ENCODE data around the gene ITPR2. TPM values are rescaled to one million over a fixed set of nuclear protein-coding genes. Genes with fewer than 3 reads are reported as not detected.

ITPR2 gene
- total RNA-seq, 1 donor from 2014 or later = 48.1 TPM

DNA sequence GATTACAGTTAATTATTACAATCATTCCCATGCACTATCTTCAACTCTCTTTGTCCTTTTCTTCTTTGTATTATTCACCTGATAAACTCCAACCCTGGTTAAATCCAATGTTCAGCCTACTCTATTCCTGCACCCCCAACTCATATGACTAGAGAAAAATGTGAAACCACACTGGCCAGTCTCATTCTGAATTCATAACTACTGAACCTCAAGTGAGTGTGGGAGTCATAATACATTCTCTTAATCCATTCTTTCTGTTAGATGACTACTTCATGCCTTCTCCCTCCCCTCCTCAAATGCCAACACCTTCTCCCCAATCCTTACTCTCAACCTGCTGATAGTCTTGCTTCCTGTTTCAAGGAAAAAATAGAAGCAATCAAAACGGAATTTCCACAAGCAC is 22.3 kb upstream of the ITPR2 start:
- Histone ChIP-seq H3K27ac (no peak overlapping the region), H3K4me3 (no peak overlapping the region), H3K27me3 (no peaks in the 10 kb centered on the region), H3K36me3 (no peaks in the 10 kb centered on the region), H3K9me3 (no peaks in the 10 kb centered on the region), H3K4me1 (no peaks in the 10 kb centered on the region)
- TF ChIP-seq POLR2A (IDR thresholded peaks at IDR 0.05) (no peak), POLR2AphosphoS5 (IDR thresholded peaks at IDR 0.05; ENCODE audit: insufficient read depth in 1 of 2, low read depth in 1 of 2) (no peak)
- TF ChIP-seq, protein P1, sequence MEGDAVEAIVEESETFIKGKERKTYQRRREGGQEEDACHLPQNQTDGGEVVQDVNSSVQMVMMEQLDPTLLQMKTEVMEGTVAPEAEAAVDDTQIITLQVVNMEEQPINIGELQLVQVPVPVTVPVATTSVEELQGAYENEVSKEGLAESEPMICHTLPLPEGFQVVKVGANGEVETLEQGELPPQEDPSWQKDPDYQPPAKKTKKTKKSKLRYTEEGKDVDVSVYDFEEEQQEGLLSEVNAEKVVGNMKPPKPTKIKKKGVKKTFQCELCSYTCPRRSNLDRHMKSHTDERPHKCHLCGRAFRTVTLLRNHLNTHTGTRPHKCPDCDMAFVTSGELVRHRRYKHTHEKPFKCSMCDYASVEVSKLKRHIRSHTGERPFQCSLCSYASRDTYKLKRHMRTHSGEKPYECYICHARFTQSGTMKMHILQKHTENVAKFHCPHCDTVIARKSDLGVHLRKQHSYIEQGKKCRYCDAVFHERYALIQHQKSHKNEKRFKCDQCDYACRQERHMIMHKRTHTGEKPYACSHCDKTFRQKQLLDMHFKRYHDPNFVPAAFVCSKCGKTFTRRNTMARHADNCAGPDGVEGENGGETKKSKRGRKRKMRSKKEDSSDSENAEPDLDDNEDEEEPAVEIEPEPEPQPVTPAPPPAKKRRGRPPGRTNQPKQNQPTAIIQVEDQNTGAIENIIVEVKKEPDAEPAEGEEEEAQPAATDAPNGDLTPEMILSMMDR (IDR thresholded peaks at IDR 0.05) = no peak
- no peak for DNase-seq (ENCODE audit: extremely low spot score in 2 of 2)
- intact Hi-C loops (cut with DNase I) = no loop called here

DNA sequence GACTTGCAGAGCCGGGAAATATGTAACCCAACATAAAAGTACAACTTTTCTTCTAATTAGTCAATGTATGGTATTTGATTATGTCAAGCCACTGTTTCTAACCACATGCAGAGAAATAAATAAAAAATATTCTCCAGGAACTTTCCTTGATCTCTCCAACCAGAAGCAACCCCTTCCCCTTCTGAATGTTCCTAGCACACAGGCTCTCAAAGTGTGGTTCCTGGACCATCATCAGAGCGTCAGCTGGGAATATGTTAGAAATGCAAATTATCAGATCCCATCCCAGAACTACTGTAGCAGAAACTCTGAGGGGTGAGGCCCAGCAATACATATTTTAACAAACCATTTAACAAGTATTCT is 21.0 kb upstream of the ITPR2 start:
- TF ChIP-seq POLR2AphosphoS5 (IDR thresholded peaks at IDR 0.05; ENCODE audit: insufficient read depth in 1 of 2, low read depth in 1 of 2) (no peak), POLR2A (IDR thresholded peaks at IDR 0.05) (no peak)
- TF ChIP-seq, protein P1 (IDR thresholded peaks at IDR 0.05) = no peak
- Histone ChIP-seq H3K27ac (no peak overlapping the region), H3K36me3 (no peaks in the 10 kb centered on the region), H3K9me3 (no peaks in the 10 kb centered on the region), H3K27me3 (no peaks in the 10 kb centered on the region), H3K4me3 (no peak overlapping the region), H3K4me1 (no peaks in the 10 kb centered on the region)
- DNase-seq (ENCODE audit: extremely low spot score in 2 of 2) = no peak
- intact Hi-C loops (cut with DNase I) = no loop called here

DNA sequence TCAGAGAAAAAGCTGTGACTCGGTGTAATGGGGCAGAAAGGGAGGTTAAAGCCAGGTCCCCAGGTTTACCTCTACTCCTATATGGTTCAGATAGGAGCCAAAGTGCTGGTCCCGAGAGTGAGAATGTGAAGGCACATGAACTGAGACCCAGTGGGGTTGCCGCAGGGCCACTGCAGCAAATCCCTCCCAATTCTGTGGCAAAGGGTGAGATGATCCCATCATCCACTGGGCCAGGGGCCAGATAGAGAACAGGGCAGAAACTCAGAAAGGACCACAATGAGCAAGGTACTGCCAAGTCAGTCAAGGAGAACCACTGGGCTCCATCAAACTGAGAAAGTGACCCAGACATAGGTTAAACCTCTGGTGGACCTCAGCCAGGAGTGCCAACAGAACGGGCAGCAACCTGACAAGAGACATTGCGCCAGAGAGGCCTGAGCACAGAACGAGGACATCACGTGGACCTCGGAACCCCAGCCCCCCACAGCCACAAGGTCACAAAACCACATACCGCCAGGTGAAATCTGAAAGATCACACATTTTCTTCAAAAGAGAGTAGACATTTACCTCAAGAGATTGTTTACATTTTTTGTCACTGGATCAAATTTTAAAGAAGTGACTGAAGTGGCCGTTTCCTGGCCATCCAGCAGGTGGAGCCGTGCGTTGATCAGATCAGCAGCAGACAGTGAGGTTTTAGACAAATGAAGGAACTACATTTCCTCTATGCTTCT is 20.5 kb upstream of the ITPR2 start:
- DNase-seq (ENCODE audit: extremely low spot score in 2 of 2) = no peak
- TF ChIP-seq POLR2A (IDR thresholded peaks at IDR 0.05) = no peak
- TF ChIP-seq POLR2AphosphoS5 (IDR thresholded peaks at IDR 0.05; ENCODE audit: insufficient read depth in 1 of 2, low read depth in 1 of 2) = peak in 1 of 2 donors; percentile 44
- TF ChIP-seq, protein P1 (IDR thresholded peaks at IDR 0.05) = peak; percentile 75 to 93 (median 87)
- H3K4me3 ChIP-seq = no peak overlapping the region
- no peaks in the 10 kb centered on the region for H3K4me1 ChIP-seq
- H3K27ac ChIP-seq = no peak overlapping the region
- H3K27me3 ChIP-seq = no peaks in the 10 kb centered on the region
- intact Hi-C loops (cut with DNase I) = loop anchor here (2.0 kb wide), 1 partner anchor 19 kb away; no protein-coding TSS in a partner anchor
- no peaks in the 10 kb centered on the region for H3K36me3 ChIP-seq
- H3K9me3 ChIP-seq = no peaks in the 10 kb centered on the region

DNA sequence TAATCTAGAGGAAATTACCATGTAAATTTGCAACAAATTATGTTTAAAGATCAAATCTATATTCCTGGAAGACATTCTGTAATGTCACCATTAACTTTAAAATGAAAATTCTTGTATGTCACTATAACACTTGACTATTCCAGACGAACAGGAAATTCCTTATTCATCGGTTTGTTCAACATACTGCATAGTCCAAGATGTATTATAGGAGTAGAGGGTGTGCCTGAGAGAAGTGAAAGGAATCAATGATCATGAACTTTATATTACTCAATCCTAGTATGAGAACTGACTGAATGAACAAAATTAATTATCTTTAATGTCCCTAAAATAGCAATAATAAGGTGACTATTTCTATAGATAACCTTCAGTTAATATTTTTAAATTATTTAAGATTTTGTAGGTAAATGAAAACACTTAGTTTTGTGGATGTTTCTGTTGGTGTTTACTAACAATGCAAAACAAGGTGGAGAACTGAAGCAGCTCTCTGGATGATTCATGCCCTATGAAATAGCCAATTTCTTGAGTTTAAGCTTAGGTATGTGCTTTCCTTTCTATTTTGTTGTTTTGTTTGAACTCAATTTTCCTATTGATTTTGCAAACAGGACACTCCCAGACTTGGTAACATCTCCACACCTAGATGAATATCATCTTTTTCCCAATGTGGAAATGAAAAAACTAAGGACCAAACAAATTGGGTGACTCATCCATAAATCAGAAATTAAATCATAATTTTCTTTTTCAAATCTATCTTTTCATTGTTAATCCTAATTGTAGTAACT is 18.2 kb upstream of the ITPR2 start:
- DNase-seq (ENCODE audit: extremely low spot score in 2 of 2) = no peak
- TF ChIP-seq POLR2A (IDR thresholded peaks at IDR 0.05) (no peak), POLR2AphosphoS5 (IDR thresholded peaks at IDR 0.05; ENCODE audit: insufficient read depth in 1 of 2, low read depth in 1 of 2) (no peak)
- TF ChIP-seq, protein P1 (IDR thresholded peaks at IDR 0.05) = no peak
- Histone ChIP-seq H3K27me3 (no peaks in the 10 kb centered on the region), H3K36me3 (no peaks in the 10 kb centered on the region), H3K27ac (no peak overlapping the region), H3K4me1 (no peaks in the 10 kb centered on the region), H3K9me3 (no peaks in the 10 kb centered on the region), H3K4me3 (no peak overlapping the region)
- intact Hi-C loops (cut with DNase I) = no loop called here
